GM23338 (cell line): ENCODE measurements around the gene EMID1.

Experiments used
- CREB1 ChIP-seq: fragments of 250-450 bp; sonication (Bioruptor Pico); IDR thresholded peaks from 2 replicates; pipeline ENCODE4 v1.5.0; 2020; ENCODE audit warnings: low read depth, mild to moderate bottlenecking, moderate library complexity
- CTCF ChIP-seq, 2 experiments: fragments of 200-600 bp in 1 of 2; sonication (generic) in 1 of 2; conservative IDR thresholded peaks; 2 replicates each; pipeline versions ENCODE4 v1.5.1 to v1.6.1; 2016 to 2017; ENCODE audit warnings: antibody characterized with exemption in 2 of 2, low read depth in 2 of 2, mild to moderate bottlenecking in 2 of 2, moderate library complexity in 1 of 2
- ETS1 ChIP-seq: IDR thresholded peaks from 2 replicates; pipeline ENCODE4 v1.6.1; 2016; ENCODE audit warnings: antibody characterized with exemption
- EZH2 ChIP-seq: fragments of 200-600 bp; sonication (generic); IDR thresholded peaks from one replicate; pipeline ENCODE4 v1.8.0; 2017; ENCODE audit warnings: antibody characterized with exemption, mild to moderate bottlenecking, low read depth; ENCODE audit not compliant: unreplicated experiment
- EZH2phosphoT487 ChIP-seq: fragments of 200-600 bp; sonication (generic); IDR thresholded peaks from one replicate; pipeline ENCODE4 v1.8.1; 2018; ENCODE audit warnings: antibody characterized with exemption; ENCODE audit not compliant: unreplicated experiment
- JUNB ChIP-seq: IDR thresholded peaks from one replicate; pipeline ENCODE4 v1.6.1; 2016; ENCODE audit warnings: antibody characterized with exemption; ENCODE audit not compliant: unreplicated experiment
- POLR2AphosphoS5 ChIP-seq: IDR thresholded peaks from 2 replicates; pipeline ENCODE4 v1.6.1; 2016; ENCODE audit warnings: antibody characterized with exemption, low read depth
- ZNF331 ChIP-seq: fragments of 250-450 bp; sonication (Bioruptor Pico); IDR thresholded peaks from 2 replicates; pipeline ENCODE4 v1.5.0; 2020; ENCODE audit warnings: low read depth, mild to moderate bottlenecking, moderate library complexity

- TF ChIP-seq CTCF (conservative IDR thresholded peaks at IDR 0.05; ENCODE audit: low read depth in 2 of 2), result no peak
- TF ChIP-seq CREB1 (CRISPR knock-in tag), result no peak
- TF ChIP-seq ETS1, result no peak
- no peak for TF ChIP-seq EZH2
- no peak for TF ChIP-seq POLR2AphosphoS5
- TF ChIP-seq ZNF331 (CRISPR knock-in tag), result no peak
- TF ChIP-seq JUNB, result no peak
- TF ChIP-seq EZH2phosphoT487, result no peak
Measured at GRCh38 chr22:29171721-29172120, 34.0 kb upstream of the EMID1 start.
